Erythroblast (primary cell): ENCODE measurements around the gene LETM1.
A peak's percentile ranks its signal among the peaks of the same experiment; 100 is the strongest.

ENCODE experiments used
- DNase-seq, 2 experiments: peaks; one replicate each; lab custom pipeline; 2025; lab: John Stamatoyannopoulos, UW
- GATA1 ChIP-seq: IDR thresholded peaks from 2 replicates; pipeline ENCODE4 v1.6.1; 2011; ENCODE audit warnings: low read depth, mild to moderate bottlenecking, control low read depth, low read length, moderate library complexity
- POLR2A ChIP-seq: IDR thresholded peaks from 2 replicates; pipeline ENCODE4 v1.6.1; 2011; ENCODE audit warnings: mild to moderate bottlenecking, low read length

The LETM1 gene

GRCh38 chr4:1868912-1869311 is 13.0 kb upstream of the LETM1 start:
- TF ChIP-seq POLR2A = no peak
- TF ChIP-seq GATA1 = no peak
- DNase-seq = no peak

DNA sequence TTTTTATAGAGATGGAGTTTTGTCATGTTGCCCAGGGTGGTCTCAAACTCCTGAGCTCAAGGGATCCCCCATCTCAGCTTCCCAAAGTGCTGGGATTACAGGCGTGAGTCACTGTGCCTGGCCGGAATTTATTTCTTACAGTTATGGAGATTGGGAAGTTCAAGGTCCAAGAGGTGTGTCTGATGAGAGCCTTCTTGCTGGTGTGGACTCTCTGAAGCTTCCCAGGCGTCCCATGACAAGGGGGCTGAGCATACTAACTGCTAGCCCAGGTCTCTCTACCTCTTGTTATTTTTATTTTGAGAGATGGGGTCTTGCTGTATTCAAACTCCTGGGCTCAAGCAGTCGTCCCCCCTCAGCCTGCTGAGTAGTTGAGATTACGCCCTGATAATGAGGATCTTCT is 12.3 kb upstream of the LETM1 start:
- no peak for TF ChIP-seq GATA1
- DNase-seq = no peak

- no peak for TF ChIP-seq GATA1
- TF ChIP-seq POLR2A = no peak
- DNase-seq = no peak
These were observed 10.3 kb upstream of the LETM1 start for GRCh38 chr4:1866189-1866661.

- no peak for TF ChIP-seq GATA1
- TF ChIP-seq POLR2A = no peak
- no peak for DNase-seq
These were observed 8.4 kb upstream of the LETM1 start for GRCh38 chr4:1864076-1865008.

DNA sequence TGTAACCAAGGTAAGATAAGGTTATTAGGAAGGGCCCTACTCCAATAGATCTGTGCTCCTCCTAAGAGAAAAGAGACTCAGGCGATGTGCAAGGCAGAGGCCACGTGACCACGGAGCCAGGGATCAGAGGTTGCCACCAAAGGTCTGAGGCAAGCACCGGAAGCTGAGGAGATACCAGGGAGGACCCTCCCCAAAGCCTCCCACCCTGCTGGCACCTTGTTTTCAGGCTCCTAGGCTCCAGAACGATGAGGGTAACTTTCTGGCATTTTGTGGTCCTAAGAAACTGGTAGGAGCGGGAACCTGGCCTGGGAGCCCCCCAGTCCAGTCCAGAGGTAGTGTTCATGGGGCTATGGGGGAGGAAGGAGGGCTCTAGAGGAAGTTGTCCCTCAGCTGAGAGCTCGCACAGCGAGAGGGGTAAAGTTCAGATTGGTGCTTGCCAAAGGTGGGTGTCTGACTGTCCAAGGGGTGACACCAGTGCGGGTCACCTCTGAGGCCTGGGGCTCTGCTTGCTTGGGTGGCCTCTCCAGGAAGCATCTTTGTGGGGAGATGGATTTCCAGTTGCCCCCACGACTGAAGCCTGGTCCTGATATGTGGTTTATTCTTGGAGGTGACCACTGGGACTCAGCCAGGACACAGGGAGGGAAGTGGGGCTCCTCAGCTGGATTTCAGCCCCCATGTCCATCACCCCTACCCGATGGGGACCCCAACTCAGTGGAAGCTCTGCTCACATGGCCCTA is 7.5 kb upstream of the LETM1 start:
- no peak for TF ChIP-seq POLR2A
- no peak for TF ChIP-seq GATA1
- DNase-seq = no peak

DNA sequence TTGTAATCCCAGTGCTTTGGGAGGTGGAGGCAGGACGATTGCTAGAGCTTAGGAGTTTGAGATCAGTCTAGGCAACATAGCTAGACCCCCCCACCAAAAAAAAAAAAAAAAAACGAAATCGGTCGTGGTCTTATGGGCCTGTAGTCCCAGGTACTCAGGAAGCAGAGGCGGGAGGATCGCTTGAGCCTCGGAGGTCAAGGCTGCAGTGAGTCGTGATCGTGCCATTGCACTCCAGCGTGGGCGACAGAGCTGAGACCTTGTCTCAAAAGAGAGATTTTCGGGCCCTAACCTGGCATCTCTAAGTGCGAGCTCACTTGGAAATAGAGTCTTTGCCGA is 7.0 kb upstream of the LETM1 start:
- no peak for TF ChIP-seq POLR2A
- TF ChIP-seq GATA1 = no peak
- no peak for DNase-seq

GRCh38 chr4:1862055-1862911 is 6.3 kb upstream of the LETM1 start:
- DNase-seq = peak; percentile 27 to 29
- TF ChIP-seq GATA1 = no peak
- TF ChIP-seq POLR2A = no peak

GRCh38 chr4:1859389-1859753 is 3.4 kb upstream of the LETM1 start:
- DNase-seq = no peak
- TF ChIP-seq POLR2A (no peak), GATA1 (no peak)

- TF ChIP-seq POLR2A (no peak), GATA1 (no peak)
- DNase-seq = no peak
These were observed 2.0 kb upstream of the LETM1 start for GRCh38 chr4:1857931-1858330.

DNA sequence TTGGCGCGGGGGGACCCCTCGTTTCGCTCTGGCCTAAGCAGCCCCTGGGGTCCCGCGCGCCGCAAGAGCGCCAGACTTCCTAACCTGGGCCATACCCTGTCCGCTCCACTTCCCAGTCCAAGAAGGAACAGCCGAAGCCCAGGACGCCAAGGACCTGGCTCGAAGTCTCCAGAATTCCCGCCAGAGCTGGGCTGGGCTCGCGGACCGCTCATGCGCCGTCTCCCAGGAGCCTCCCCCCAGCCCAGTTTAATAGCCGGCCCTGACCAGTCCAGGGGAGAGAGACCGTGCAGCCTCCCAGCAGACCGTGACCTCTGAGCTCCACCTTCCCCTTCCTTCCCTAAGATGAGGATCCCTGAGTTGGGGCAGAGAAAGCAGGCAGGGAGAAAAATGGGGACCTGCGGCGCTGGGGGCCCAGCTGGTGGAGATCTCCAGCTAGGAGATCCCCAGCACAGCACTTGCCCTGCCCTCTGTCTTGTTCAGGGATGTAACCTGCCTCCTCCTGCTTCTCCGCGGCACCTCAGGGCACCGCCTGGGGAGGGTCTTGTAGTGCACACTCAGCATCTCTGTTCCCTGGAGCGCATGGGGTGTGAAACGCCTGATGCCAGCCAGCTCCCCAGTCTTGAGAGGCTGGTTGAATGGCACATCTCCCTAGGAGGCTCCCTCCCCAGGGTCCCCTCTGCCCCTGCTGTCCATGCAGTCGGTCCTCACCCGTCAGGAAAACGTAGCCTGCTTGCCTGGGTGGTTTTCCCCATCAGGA is 1.2 kb upstream of the LETM1 start:
- DNase-seq = no peak
- no peak for TF ChIP-seq GATA1
- no peak for TF ChIP-seq POLR2A

- TF ChIP-seq GATA1 (no peak), POLR2A (no peak)
- peak; percentile 63 to 70 for DNase-seq
These were observed 454 bp downstream of the LETM1 start for GRCh38 chr4:1855333-1856070.

DNA sequence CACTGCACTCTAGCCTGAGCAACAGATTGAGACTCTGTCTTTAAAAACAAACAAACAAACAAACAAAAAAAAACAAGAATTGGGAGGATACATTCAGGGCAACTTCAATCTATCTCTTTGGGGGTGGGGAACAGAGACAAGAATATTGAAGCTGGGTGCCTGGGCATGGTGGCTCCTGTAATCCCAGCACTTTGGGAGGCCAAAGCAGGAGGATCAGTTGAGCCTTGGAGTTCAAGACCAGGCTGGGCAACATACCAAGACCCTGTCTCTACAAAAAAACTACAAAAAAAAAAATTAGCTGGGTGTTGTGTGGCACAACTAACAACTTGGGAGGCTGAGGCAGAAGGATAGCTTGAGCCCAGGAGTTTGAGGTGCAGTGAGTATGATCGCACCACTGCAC is 1.2 kb downstream of the LETM1 start:
- no peak for TF ChIP-seq POLR2A
- TF ChIP-seq GATA1 = no peak
- no peak for DNase-seq
